Measurements from ENCODE around the gene SHC1.

SHC1 gene

DNA sequence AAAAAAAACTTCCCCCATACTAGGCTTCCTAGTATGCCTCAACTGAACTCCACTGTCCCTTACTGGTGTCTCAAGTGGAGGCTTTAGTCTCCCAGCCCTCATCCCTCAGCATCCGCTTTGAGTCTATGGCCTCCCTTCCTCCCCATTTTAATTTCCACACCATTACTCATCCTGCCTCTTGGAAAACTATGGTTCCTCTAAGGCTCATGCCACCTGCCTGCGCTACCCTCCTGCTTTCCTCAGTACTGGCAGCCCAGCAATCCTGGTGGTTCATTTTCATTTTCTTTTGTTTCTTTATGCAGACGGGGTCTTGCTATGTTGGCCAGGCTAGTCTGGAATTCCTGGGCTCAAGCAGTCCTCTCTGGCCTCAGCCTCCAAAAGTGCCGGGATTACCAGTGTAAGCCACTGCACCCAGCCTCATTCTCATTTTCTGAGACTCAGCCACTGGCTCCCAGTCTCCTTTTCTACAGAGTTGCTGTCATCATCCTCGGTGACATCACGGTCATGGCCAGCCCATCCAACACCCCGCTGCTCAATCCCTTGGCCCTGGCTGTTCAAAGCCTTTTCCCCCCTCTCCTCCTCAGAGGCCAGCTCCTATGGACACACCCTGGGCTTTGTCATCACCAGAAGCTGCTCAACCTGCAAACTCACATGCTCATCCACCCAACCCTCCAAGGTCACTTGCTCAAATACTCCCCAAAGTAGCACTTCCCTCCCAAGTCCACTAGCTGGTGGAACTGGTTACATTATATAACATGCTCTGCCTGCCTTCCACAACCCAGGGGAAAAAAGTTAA, 31.7 kb downstream of the SHC1 start (continued):
- no peak for TF ChIP-seq ZNF248 (tag by site-specific recombination; IDR thresholded peaks at IDR 0.05)
- TF ChIP-seq, protein P1, sequence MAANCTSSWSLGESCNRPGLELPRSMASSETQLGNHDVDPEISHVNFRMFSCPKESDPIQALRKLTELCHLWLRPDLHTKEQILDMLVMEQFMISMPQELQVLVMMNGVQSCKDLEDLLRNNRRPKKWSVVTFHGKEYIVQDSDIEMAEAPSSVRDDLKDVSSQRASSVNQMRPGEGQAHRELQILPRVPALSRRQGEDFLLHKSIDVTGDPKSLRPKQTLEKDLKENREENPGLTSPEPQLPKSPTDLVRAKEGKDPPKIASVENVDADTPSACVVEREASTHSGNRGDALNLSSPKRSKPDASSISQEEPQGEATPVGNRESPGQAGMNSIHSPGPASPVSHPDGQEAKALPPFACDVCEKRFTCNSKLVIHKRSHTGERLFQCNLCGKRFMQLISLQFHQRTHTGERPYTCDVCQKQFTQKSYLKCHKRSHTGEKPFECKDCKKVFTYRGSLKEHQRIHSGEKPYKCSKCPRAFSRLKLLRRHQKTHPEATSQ (tag by site-specific recombination; IDR thresholded peaks at IDR 0.05): no peak
- peak; percentile 96 for TF ChIP-seq ZNF121 (tag by site-specific recombination; IDR thresholded peaks at IDR 0.05)
- no peak for TF ChIP-seq OVOL3 (tag by site-specific recombination; IDR thresholded peaks at IDR 0.05)
- TF ChIP-seq ZNF266 (tag by site-specific recombination; IDR thresholded peaks at IDR 0.05; ENCODE audit: low read depth): no peak
- TF ChIP-seq SP3 (tag by site-specific recombination; IDR thresholded peaks at IDR 0.05): no peak
- 0 out of 2 replicates have a peak, but pooled peaks have one; percentile 12 for TF ChIP-seq ZIC2 (tag by site-specific recombination; IDR thresholded peaks at IDR 0.05)
- TF ChIP-seq ZNF747 (tag by site-specific recombination; IDR thresholded peaks at IDR 0.05): no peak
- TF ChIP-seq, protein P2, sequence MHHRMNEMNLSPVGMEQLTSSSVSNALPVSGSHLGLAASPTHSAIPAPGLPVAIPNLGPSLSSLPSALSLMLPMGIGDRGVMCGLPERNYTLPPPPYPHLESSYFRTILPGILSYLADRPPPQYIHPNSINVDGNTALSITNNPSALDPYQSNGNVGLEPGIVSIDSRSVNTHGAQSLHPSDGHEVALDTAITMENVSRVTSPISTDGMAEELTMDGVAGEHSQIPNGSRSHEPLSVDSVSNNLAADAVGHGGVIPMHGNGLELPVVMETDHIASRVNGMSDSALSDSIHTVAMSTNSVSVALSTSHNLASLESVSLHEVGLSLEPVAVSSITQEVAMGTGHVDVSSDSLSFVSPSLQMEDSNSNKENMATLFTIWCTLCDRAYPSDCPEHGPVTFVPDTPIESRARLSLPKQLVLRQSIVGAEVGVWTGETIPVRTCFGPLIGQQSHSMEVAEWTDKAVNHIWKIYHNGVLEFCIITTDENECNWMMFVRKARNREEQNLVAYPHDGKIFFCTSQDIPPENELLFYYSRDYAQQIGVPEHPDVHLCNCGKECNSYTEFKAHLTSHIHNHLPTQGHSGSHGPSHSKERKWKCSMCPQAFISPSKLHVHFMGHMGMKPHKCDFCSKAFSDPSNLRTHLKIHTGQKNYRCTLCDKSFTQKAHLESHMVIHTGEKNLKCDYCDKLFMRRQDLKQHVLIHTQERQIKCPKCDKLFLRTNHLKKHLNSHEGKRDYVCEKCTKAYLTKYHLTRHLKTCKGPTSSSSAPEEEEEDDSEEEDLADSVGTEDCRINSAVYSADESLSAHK (tag by site-specific recombination; IDR thresholded peaks at IDR 0.05): no peak
- TF ChIP-seq, protein P3, sequence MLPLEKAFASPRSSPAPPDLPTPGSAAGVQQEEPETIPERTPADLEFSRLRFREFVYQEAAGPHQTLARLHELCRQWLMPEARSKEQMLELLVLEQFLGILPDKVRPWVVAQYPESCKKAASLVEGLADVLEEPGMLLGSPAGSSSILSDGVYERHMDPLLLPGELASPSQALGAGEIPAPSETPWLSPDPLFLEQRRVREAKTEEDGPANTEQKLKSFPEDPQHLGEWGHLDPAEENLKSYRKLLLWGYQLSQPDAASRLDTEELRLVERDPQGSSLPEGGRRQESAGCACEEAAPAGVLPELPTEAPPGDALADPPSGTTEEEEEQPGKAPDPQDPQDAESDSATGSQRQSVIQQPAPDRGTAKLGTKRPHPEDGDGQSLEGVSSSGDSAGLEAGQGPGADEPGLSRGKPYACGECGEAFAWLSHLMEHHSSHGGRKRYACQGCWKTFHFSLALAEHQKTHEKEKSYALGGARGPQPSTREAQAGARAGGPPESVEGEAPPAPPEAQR (tag by site-specific recombination; IDR thresholded peaks at IDR 0.05): no peak
- no peak for TF ChIP-seq BCL11A (tag by site-specific recombination; IDR thresholded peaks at IDR 0.05; ENCODE audit: low read depth)
- no peak for TF ChIP-seq ZNF404 (tag by site-specific recombination; IDR thresholded peaks at IDR 0.05)
- TF ChIP-seq ZNF335 (tag by site-specific recombination; conservative IDR thresholded peaks at IDR 0.05): no peak
- TF ChIP-seq, protein P4, sequence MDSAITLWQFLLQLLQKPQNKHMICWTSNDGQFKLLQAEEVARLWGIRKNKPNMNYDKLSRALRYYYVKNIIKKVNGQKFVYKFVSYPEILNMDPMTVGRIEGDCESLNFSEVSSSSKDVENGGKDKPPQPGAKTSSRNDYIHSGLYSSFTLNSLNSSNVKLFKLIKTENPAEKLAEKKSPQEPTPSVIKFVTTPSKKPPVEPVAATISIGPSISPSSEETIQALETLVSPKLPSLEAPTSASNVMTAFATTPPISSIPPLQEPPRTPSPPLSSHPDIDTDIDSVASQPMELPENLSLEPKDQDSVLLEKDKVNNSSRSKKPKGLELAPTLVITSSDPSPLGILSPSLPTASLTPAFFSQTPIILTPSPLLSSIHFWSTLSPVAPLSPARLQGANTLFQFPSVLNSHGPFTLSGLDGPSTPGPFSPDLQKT (IDR thresholded peaks at IDR 0.05; ENCODE audit: borderline replicate concordance, low read depth, low read length): no peak
- no peak for TF ChIP-seq ZFHX2 (tag by site-specific recombination; conservative IDR thresholded peaks at IDR 0.05)
- TF ChIP-seq, protein P5, sequence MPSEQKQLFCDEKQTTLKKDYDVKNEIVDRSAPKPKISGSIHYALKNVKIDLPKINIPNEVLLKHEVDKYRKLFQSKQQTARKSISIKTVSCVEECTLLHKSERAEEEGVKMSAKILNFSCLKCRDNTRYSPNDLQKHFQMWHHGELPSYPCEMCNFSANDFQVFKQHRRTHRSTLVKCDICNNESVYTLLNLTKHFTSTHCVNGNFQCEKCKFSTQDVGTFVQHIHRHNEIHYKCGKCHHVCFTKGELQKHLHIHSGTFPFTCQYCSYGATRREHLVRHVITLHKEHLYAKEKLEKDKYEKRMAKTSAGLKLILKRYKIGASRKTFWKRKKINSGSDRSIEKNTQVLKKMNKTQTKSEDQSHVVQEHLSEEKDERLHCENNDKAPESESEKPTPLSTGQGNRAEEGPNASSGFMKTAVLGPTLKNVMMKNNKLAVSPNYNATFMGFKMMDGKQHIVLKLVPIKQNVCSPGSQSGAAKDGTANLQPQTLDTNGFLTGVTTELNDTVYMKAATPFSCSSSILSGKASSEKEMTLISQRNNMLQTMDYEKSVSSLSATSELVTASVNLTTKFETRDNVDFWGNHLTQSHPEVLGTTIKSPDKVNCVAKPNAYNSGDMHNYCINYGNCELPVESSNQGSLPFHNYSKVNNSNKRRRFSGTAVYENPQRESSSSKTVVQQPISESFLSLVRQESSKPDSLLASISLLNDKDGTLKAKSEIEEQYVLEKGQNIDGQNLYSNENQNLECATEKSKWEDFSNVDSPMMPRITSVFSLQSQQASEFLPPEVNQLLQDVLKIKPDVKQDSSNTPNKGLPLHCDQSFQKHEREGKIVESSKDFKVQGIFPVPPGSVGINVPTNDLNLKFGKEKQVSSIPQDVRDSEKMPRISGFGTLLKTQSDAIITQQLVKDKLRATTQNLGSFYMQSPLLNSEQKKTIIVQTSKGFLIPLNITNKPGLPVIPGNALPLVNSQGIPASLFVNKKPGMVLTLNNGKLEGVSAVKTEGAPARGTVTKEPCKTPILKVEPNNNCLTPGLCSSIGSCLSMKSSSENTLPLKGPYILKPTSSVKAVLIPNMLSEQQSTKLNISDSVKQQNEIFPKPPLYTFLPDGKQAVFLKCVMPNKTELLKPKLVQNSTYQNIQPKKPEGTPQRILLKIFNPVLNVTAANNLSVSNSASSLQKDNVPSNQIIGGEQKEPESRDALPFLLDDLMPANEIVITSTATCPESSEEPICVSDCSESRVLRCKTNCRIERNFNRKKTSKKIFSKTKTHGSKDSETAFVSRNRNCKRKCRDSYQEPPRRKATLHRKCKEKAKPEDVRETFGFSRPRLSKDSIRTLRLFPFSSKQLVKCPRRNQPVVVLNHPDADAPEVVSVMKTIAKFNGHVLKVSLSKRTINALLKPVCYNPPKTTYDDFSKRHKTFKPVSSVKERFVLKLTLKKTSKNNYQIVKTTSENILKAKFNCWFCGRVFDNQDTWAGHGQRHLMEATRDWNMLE (tag by site-specific recombination; conservative IDR thresholded peaks at IDR 0.05; ENCODE audit: low read depth): no peak
- TF ChIP-seq, protein P6, sequence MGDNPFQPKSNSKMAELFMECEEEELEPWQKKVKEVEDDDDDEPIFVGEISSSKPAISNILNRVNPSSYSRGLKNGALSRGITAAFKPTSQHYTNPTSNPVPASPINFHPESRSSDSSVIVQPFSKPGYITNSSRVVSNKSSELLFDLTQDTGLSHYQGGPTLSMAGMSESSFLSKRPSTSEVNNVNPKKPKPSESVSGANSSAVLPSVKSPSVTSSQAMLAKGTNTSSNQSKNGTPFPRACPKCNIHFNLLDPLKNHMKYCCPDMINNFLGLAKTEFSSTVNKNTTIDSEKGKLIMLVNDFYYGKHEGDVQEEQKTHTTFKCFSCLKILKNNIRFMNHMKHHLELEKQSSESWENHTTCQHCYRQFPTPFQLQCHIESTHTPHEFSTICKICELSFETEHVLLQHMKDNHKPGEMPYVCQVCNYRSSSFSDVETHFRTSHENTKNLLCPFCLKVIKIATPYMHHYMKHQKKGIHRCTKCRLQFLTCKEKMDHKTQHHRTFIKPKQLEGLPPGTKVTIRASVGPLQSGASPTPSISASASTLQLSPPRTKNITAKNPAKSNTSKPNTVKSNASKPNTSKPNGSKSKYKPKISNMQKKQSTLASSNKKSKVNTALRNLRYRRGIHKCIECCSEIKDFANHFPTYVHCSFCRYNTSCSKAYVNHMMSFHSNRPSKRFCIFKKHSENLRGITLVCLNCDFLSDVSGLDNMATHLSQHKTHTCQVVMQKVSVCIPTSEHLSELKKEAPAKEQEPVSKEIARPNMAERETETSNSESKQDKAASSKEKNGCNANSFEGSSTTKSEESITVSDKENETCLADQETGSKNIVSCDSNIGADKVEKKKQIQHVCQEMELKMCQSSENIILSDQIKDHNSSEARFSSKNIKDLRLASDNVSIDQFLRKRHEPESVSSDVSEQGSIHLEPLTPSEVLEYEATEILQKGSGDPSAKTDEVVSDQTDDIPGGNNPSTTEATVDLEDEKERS (tag by site-specific recombination; IDR thresholded peaks at IDR 0.05): no peak
- TF ChIP-seq ZNF701 (tag by site-specific recombination; IDR thresholded peaks at IDR 0.05): no peak
- TF ChIP-seq GLIS1 (tag by site-specific recombination; IDR thresholded peaks at IDR 0.05): no peak
- no peak for TF ChIP-seq ZSCAN23 (tag by site-specific recombination; IDR thresholded peaks at IDR 0.05)
- TF ChIP-seq ZNF23 (tag by site-specific recombination; IDR thresholded peaks at IDR 0.05; ENCODE audit: borderline replicate concordance): no peak
- no peak for TF ChIP-seq ZNF843 (tag by site-specific recombination; IDR thresholded peaks at IDR 0.05)
- no peak for TF ChIP-seq ZNF140 (tag by site-specific recombination; IDR thresholded peaks at IDR 0.05)
- no peak for TF ChIP-seq SP2 (tag by site-specific recombination; IDR thresholded peaks at IDR 0.05)
- peak; percentile 43; the same call in 1 of the 2 replicates for TF ChIP-seq ZNF341 (tag by site-specific recombination; IDR thresholded peaks at IDR 0.05; ENCODE audit: low read depth)
- TF ChIP-seq ZNF157 (tag by site-specific recombination; IDR thresholded peaks at IDR 0.05): no peak

All from HEK293 (cell line).